ENCODE measurements around the gene TUNAR. TPM values are rescaled to one million over a fixed set of nuclear protein-coding genes. Genes with fewer than 3 reads are reported as not detected.
A peak's percentile ranks its signal among the peaks of the same experiment; 100 is the strongest.

The TUNAR gene
- polyA plus RNA-seq, 1 donor from 2014 or later: not detected

GRCh38 chr14:95855606-95856005 lies 21.0 kb upstream of the TUNAR start:
- no peak overlapping the region for H3K27ac Mint-ChIP-seq
- H3K36me3 Mint-ChIP-seq: no peaks in the 10 kb centered on the region
- H3K4me1 Mint-ChIP-seq: no peaks in the 10 kb centered on the region
- H3K27me3 Mint-ChIP-seq: peaks cover 2% of the 10 kb centered on the region
- peaks cover 2 to 8% (median 4%) of the 10 kb centered on the region in 3 donors for H3K9me3 Mint-ChIP-seq
- H3K4me3 Mint-ChIP-seq: no peak overlapping the region

DNA sequence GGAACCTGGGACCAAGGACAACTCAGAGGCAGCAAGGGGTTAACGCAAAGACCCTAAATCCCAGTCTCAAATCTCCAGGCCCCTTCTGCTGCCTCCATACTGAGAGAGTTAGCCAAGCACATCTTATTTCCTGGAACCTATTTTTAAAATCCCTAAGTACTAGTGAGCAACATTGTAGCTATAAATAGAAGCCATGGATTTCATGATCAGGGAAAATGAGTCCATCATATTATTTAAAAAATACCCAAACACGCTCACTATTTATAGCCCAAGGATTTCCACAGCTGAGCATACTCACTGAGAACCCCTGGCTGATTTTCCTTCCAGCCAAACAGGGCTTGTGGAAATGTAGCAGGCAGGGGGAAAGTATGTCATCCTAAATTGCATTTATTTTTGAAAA lies 19.4 kb upstream of the TUNAR start:
- Mint-ChIP-seq H3K4me1 (no peaks in the 10 kb centered on the region), H3K36me3 (no peaks in the 10 kb centered on the region), H3K27ac (no peak overlapping the region), H3K27me3 (peaks cover 2% of the 10 kb centered on the region), H3K4me3 (no peak overlapping the region), H3K9me3 (peaks cover 0 to 4% (median 2%) of the 10 kb centered on the region in 3 donors)

- Mint-ChIP-seq H3K27me3 (peaks cover 2% of the 10 kb centered on the region), H3K27ac (no peak overlapping the region), H3K9me3 (peaks cover 0 to 4% (median 2%) of the 10 kb centered on the region in 3 donors), H3K4me3 (no peak overlapping the region), H3K4me1 (no peaks in the 10 kb centered on the region), H3K36me3 (no peaks in the 10 kb centered on the region)
Measured at GRCh38 chr14:95858893-95859292, 17.7 kb upstream of the TUNAR start.

- peaks cover 3 to 14% (median 3%) of the 10 kb centered on the region in 3 donors for H3K9me3 Mint-ChIP-seq
- H3K4me1 Mint-ChIP-seq: no peaks in the 10 kb centered on the region
- H3K27me3 Mint-ChIP-seq: peaks cover 5% of the 10 kb centered on the region
- no peaks in the 10 kb centered on the region for H3K36me3 Mint-ChIP-seq
- H3K4me3 Mint-ChIP-seq: no peak overlapping the region
- H3K27ac Mint-ChIP-seq: no peak overlapping the region
Measured at GRCh38 chr14:95862243-95862642, 14.4 kb upstream of the TUNAR start.

GRCh38 chr14:95863295-95863694 lies 13.3 kb upstream of the TUNAR start:
- peaks cover 5% of the 10 kb centered on the region for H3K27me3 Mint-ChIP-seq

DNA sequence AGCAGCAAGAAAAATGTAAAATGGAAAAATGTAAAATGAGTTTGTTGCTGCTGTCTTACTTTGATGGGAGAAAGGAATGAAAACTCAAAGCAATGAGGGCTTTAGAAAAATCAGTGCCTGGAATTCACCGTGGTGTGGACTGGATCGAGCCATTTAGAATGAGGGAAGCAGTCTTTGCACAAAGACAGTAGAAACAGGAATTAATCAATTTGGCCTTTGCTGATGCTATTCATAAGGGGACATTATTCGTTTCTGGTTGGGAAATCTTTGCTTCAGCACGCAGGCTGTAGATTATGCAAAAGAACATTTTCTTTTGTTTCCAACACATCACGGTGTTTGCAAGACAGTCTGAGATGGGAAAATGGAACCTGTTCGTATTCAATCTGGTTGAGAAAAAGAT lies 6.9 kb upstream of the TUNAR start:
- Mint-ChIP-seq H3K4me1 (peaks cover 0 to 1% (median 0%) of the 10 kb centered on the region in 3 donors), H3K4me3 (no peak overlapping the region), H3K36me3 (no peaks in the 10 kb centered on the region), H3K27me3 (peaks cover 7% of the 10 kb centered on the region), H3K27ac (no peak overlapping the region), H3K9me3 (peaks cover 0 to 11% (median 3%) of the 10 kb centered on the region in 3 donors)

More at GRCh38 chr14:95863295-95863694, 13.3 kb upstream of the TUNAR start:
- no peaks in the 10 kb centered on the region for H3K36me3 Mint-ChIP-seq
- H3K4me1 Mint-ChIP-seq: no peaks in the 10 kb centered on the region
- no peak overlapping the region for H3K4me3 Mint-ChIP-seq
- peaks cover 3 to 14% (median 3%) of the 10 kb centered on the region in 3 donors for H3K9me3 Mint-ChIP-seq
- no peak overlapping the region for H3K27ac Mint-ChIP-seq

DNA sequence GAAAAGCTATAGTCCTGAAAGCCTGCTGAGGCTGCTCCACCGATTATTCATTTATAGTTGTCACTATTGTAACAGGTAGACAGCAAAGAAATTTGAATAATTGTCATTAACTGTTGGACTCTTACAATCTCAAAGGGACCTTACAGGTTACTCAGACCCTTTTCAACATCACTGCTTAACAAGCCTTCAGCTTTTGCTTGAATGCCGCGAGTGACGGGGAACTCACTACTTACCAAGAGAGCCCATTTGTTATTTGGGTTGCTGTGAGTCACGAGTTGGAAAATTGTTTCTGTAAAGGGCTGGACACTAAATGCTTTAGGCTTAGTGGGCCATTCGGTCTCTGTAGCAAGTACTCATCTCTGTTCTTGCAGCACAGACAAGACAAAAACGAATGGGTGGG lies 5.9 kb upstream of the TUNAR start:
- H3K27me3 Mint-ChIP-seq: peaks cover 14% of the 10 kb centered on the region

DNA sequence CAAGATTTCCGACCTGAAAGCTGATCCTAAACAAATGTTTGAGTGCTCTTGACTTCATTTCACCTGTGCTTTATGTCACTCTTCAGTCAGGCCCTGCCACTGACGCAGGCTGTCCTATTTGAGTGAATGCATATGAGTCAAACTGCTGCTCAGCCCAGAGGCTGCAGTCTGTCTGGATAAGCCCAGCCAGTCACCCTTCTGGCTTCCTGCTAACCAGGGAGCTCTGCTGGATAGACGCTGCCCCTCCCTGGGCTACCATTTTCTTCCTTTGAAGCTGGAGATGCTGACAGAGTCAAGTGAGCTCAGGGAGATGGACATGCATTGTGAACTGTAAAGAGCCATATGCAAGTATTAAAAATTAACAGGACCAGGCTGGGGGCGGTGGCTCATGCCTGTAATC lies 5.1 kb upstream of the TUNAR start:
- H3K27me3 Mint-ChIP-seq: peaks cover 14% of the 10 kb centered on the region
- no peak overlapping the region for H3K4me3 Mint-ChIP-seq

More for the DNA sequence above, 5.9 kb upstream of the TUNAR start:
- peaks cover 0 to 4% (median under 1%) of the 10 kb centered on the region in 3 donors for H3K9me3 Mint-ChIP-seq
- no peak overlapping the region for H3K4me3 Mint-ChIP-seq
- no peaks in the 10 kb centered on the region for H3K36me3 Mint-ChIP-seq
- H3K27ac Mint-ChIP-seq: no peak overlapping the region
- peaks cover 0 to 2% (median 1%) of the 10 kb centered on the region in 3 donors for H3K4me1 Mint-ChIP-seq

GRCh38 chr14:95872777-95873176 lies 3.9 kb upstream of the TUNAR start:
- H3K4me3 Mint-ChIP-seq: no peak overlapping the region
- H3K9me3 Mint-ChIP-seq: no peaks in the 10 kb centered on the region
- H3K27ac Mint-ChIP-seq: no peak overlapping the region
- H3K36me3 Mint-ChIP-seq: no peaks in the 10 kb centered on the region
- H3K27me3 Mint-ChIP-seq: peaks cover 22% of the 10 kb centered on the region
- H3K4me1 Mint-ChIP-seq: peaks cover 0 to 2% (median 1%) of the 10 kb centered on the region in 3 donors

More for the DNA sequence above, 5.1 kb upstream of the TUNAR start:
- Mint-ChIP-seq H3K27ac (peak overlapping the region in 1 of 3 donors; percentile 16), H3K36me3 (no peaks in the 10 kb centered on the region), H3K9me3 (no peaks in the 10 kb centered on the region), H3K4me1 (peaks cover 0 to 2% (median 1%) of the 10 kb centered on the region in 3 donors)

DNA sequence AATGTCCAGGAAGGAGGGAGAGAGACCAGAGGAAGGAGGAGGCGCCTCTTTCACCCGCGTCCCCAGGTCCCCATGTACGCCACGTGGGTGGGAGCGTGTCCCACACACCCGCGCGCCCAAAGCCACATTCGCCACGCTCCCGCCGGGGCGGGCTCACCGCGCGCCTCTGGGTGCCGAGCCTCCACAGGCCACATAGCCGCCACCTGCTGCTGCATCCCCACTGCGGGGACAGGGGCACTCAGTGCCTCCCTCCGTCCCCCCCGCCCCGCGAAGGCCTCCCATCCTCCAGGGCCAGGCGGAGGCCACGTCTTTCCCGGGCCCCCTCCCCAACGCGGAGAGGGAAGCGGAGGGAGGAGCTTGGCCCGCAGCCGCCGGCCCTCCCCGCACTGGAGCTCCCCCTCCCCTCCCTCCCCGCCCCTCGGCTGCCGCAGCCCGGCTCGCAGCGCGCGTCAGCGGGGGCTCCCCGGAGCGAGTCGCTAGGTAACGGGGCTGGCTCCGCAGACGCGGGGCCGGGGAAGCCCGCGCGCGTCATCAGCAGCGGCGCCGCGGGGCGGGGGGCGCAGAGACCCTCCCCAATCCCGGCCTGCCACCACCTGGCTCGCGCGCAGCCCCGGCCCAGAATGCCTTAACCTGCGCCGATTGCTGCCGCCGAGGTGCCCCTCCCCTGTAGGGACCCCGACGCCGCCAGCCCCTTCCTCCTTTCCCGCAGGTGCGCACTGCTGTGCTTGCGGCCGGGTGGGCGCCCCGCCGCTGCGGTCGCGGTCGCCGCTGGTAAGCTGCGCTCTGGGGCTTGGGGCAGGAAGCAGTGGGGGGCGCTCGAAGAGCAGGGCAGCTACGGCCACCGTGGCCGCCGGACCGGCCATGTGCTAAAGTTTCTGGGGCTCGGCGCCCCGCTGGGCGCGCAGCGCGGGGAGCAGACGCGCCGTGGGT lies 536 bp upstream of the TUNAR start:
- Mint-ChIP-seq H3K27ac (no peak overlapping the region), H3K9me3 (no peaks in the 10 kb centered on the region), H3K4me1 (peaks cover 0 to 2% (median 1%) of the 10 kb centered on the region in 3 donors), H3K36me3 (no peaks in the 10 kb centered on the region), H3K4me3 (no peak overlapping the region), H3K27me3 (peaks cover 31% of the 10 kb centered on the region)

GRCh38 chr14:95877633-95878032 lies 1.0 kb downstream of the TUNAR start:
- H3K4me1 Mint-ChIP-seq: peaks cover 0 to 2% (median 0%) of the 10 kb centered on the region in 3 donors
- no peak overlapping the region for H3K27ac Mint-ChIP-seq
- H3K36me3 Mint-ChIP-seq: no peaks in the 10 kb centered on the region
- H3K27me3 Mint-ChIP-seq: peaks cover 33% of the 10 kb centered on the region
- H3K9me3 Mint-ChIP-seq: no peaks in the 10 kb centered on the region
- H3K4me3 Mint-ChIP-seq: peak overlapping the region in 1 of 4 donors; percentile 72

GRCh38 chr14:95884377-95884776 lies 7.7 kb downstream of the TUNAR start:
- H3K4me3 Mint-ChIP-seq: no peak overlapping the region

DNA sequence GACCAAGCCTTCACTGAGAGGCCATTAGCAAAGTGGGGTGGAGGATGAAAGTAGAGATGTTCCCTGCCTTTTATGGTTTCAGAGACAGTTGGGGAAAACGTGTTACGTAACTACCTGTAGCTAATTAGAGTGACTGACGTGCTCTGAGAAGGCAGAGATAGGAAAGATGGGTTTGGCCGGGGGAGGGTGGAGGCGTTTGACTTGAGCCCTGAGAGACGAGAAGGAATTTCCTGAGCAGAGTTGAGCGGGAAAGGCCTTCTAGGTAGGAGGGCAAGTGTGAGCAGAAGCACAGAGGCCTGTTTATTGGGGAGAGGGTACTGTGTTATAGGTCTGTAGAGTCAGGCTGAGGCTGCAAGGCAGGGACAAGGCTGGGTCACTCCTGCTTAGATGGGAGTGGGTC lies 8.6 kb downstream of the TUNAR start:
- no peaks in the 10 kb centered on the region for H3K9me3 Mint-ChIP-seq
- no peak overlapping the region for H3K27ac Mint-ChIP-seq
- peaks cover 2 to 4% (median 3%) of the 10 kb centered on the region in 3 donors for H3K4me1 Mint-ChIP-seq

More at GRCh38 chr14:95884377-95884776, 7.7 kb downstream of the TUNAR start:
- no peaks in the 10 kb centered on the region for H3K36me3 Mint-ChIP-seq
- peaks cover 0 to 1% (median under 1%) of the 10 kb centered on the region in 3 donors for H3K4me1 Mint-ChIP-seq
- H3K27me3 Mint-ChIP-seq: peaks cover 7% of the 10 kb centered on the region
- H3K27ac Mint-ChIP-seq: no peak overlapping the region
- H3K9me3 Mint-ChIP-seq: no peaks in the 10 kb centered on the region

GRCh38 chr14:95885866-95886265 lies 9.2 kb downstream of the TUNAR start:
- Mint-ChIP-seq H3K9me3 (no peaks in the 10 kb centered on the region), H3K4me1 (peaks cover 2 to 4% (median 3%) of the 10 kb centered on the region in 3 donors), H3K27ac (no peak overlapping the region), H3K4me3 (no peak overlapping the region), H3K36me3 (no peaks in the 10 kb centered on the region), H3K27me3 (peaks cover 6% of the 10 kb centered on the region)

More for the DNA sequence above, 8.6 kb downstream of the TUNAR start:
- H3K4me3 Mint-ChIP-seq: no peak overlapping the region
- no peaks in the 10 kb centered on the region for H3K36me3 Mint-ChIP-seq
- peaks cover 7% of the 10 kb centered on the region for H3K27me3 Mint-ChIP-seq

DNA sequence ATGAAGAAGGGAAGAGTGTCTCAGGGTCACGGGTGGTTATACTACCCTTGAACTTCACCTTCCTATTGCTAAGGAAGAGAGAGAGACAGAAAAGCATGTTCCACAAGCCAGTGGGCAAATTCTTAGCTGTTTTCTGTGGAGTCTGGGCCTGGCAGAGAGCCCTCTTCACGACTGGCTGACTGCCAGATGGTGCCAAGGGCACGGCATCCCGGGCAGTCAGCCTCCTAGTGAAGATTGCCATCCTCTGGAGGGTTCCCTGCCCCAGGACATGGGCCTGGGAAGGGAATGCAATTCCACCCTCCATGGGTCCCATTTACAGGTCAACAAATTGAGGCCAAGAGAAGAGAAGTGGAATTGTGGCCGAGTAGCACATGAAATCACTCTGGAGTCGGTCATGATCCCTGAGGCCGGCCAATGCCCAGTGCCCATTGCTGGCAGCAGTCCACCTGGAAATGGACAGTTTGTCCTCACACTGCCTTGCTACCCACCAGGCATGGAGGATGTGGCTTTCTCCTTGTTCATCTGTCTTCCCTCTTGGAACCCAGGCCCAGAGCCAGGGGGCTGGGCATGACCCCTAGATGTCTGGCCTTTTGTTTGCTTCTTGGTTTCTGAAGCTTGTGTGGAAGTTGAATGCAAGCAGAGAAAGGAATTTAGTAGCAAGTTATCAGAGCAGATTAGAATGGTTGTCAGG lies 9.9 kb downstream of the TUNAR start:
- Mint-ChIP-seq H3K4me3 (peak overlapping the region in 1 of 4 donors; percentile 63), H3K9me3 (no peaks in the 10 kb centered on the region), H3K36me3 (no peaks in the 10 kb centered on the region), H3K27me3 (peaks cover 4% of the 10 kb centered on the region), H3K4me1 (peaks cover 2 to 4% (median 3%) of the 10 kb centered on the region in 3 donors), H3K27ac (no peak overlapping the region)

Data from IgD-negative memory B cell (primary cell).